Measurements from ENCODE around the gene ALMS1. TPM values are rescaled to one million over a fixed set of nuclear protein-coding genes. Genes with fewer than 3 reads are reported as not detected.

ALMS1 gene
- total and polyA plus RNA-seq, 2 experiments from 2014 or later: 4.6 to 14.5 TPM

GRCh38 chr2:73404409-73404808 is 18.8 kb downstream of the ALMS1 start:
- H3K9me2 ChIP-seq (replicated peaks; ENCODE audit: insufficient read depth): no peaks in the 10 kb centered on the region
- no peak overlapping the region for H3K4me2 ChIP-seq
- no peaks in the 10 kb centered on the region for H3K27me3 ChIP-seq
- H3K79me2 ChIP-seq: peaks cover 35% of the 10 kb centered on the region
- TF ChIP-seq EZH2 (IDR thresholded peaks at IDR 0.05; ENCODE audit: borderline replicate concordance): no peak
- no peak for TF ChIP-seq EZH2phosphoT487 (IDR thresholded peaks at IDR 0.05; ENCODE audit: low read depth, severe bottlenecking, unreplicated experiment)
- no peak overlapping the region for H2AFZ ChIP-seq
- H3K4me3 ChIP-seq: no peak overlapping the region
- no peak overlapping the region for H3K27ac ChIP-seq
- WGBS (ENCODE audit: low lambda C conversion rate, missing lambda C conversion rate): 97% methylated on average over 5 of the region's 5 CpGs
- no peak for DNase-seq (ENCODE audit: low spot score)
- no peaks in the 10 kb centered on the region for H3K36me3 ChIP-seq (replicated peaks; ENCODE audit: insufficient read depth, low read depth)
- no peaks in the 10 kb centered on the region for H3K4me1 ChIP-seq (ENCODE audit: insufficient read depth)
- peaks cover 4% of the 10 kb centered on the region for H3K9me3 ChIP-seq (ENCODE audit: low read depth)
- no peaks in the 10 kb centered on the region for H4K20me1 ChIP-seq (ENCODE audit: insufficient read depth, poor library complexity, severe bottlenecking)

GRCh38 chr2:73406996-73407395 is 21.4 kb downstream of the ALMS1 start:
- H3K4me3 ChIP-seq: no peak overlapping the region
- no peaks in the 10 kb centered on the region for H3K27me3 ChIP-seq
- no peak for DNase-seq (ENCODE audit: low spot score)
- no peaks in the 10 kb centered on the region for H3K36me3 ChIP-seq (replicated peaks; ENCODE audit: insufficient read depth, low read depth)
- no peaks in the 10 kb centered on the region for H3K9me2 ChIP-seq (replicated peaks; ENCODE audit: insufficient read depth)
- TF ChIP-seq CTCF (IDR thresholded peaks at IDR 0.05; ENCODE audit: poor library complexity) (no peak), EZH2 (IDR thresholded peaks at IDR 0.05; ENCODE audit: borderline replicate concordance) (no peak), EZH2phosphoT487 (IDR thresholded peaks at IDR 0.05; ENCODE audit: low read depth, severe bottlenecking, unreplicated experiment) (no peak)
- H3K79me2 ChIP-seq: peaks cover 36% of the 10 kb centered on the region
- H3K4me2 ChIP-seq: no peak overlapping the region
- H3K27ac ChIP-seq: no peak overlapping the region
- H2AFZ ChIP-seq: no peak overlapping the region
- H4K20me1 ChIP-seq (ENCODE audit: insufficient read depth, poor library complexity, severe bottlenecking): no peaks in the 10 kb centered on the region
- no peaks in the 10 kb centered on the region for H3K4me1 ChIP-seq (ENCODE audit: insufficient read depth)
- WGBS (ENCODE audit: low lambda C conversion rate, missing lambda C conversion rate): 79% methylated on average over 2 of the region's 2 CpGs
- peaks cover 4% of the 10 kb centered on the region for H3K9me3 ChIP-seq (ENCODE audit: low read depth)

DNA sequence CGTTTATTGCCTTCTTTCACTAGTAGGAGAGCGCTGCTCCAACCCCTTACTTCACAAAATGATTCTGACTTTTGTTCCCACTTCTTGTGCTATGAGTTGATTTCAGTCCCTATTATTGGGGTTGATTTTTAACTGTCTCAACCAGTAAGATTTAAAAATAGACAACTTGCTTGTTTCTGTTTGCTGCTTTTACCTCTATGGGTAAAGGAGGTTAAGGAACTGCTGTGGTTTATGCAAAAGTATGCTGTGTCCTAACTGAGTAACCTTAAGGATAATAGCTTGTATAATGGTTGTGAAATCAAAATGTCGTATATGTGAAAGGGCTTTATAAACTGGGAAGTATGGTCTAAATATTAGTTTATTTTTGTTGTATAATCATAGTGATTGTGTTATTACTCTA is 22.6 kb downstream of the ALMS1 start:
- no peak overlapping the region for H3K4me3 ChIP-seq
- H3K9me3 ChIP-seq (ENCODE audit: low read depth): peaks cover 4% of the 10 kb centered on the region
- no peaks in the 10 kb centered on the region for H3K36me3 ChIP-seq (replicated peaks; ENCODE audit: insufficient read depth, low read depth)
- TF ChIP-seq EZH2phosphoT487 (IDR thresholded peaks at IDR 0.05; ENCODE audit: low read depth, severe bottlenecking, unreplicated experiment) (no peak), CTCF (IDR thresholded peaks at IDR 0.05; ENCODE audit: poor library complexity) (no peak), EZH2 (IDR thresholded peaks at IDR 0.05; ENCODE audit: borderline replicate concordance) (no peak)
- H3K4me2 ChIP-seq: no peak overlapping the region
- no peaks in the 10 kb centered on the region for H3K27me3 ChIP-seq
- DNase-seq (ENCODE audit: low spot score): no peak
- no peaks in the 10 kb centered on the region for H3K4me1 ChIP-seq (ENCODE audit: insufficient read depth)
- WGBS (ENCODE audit: low lambda C conversion rate, missing lambda C conversion rate): 71% methylated on average over 3 of the region's 3 CpGs
- no peak overlapping the region for H3K27ac ChIP-seq
- H3K79me2 ChIP-seq: peaks cover 36% of the 10 kb centered on the region
- no peaks in the 10 kb centered on the region for H4K20me1 ChIP-seq (ENCODE audit: insufficient read depth, poor library complexity, severe bottlenecking)
- no peaks in the 10 kb centered on the region for H3K9me2 ChIP-seq (replicated peaks; ENCODE audit: insufficient read depth)
- no peak overlapping the region for H2AFZ ChIP-seq

- TF ChIP-seq EZH2phosphoT487 (IDR thresholded peaks at IDR 0.05; ENCODE audit: low read depth, severe bottlenecking, unreplicated experiment) (no peak), CTCF (IDR thresholded peaks at IDR 0.05; ENCODE audit: poor library complexity) (no peak), EZH2 (IDR thresholded peaks at IDR 0.05; ENCODE audit: borderline replicate concordance) (no peak)
- H3K4me1 ChIP-seq (ENCODE audit: insufficient read depth): no peaks in the 10 kb centered on the region
- peaks cover 7% of the 10 kb centered on the region for H3K79me2 ChIP-seq
- no peak overlapping the region for H2AFZ ChIP-seq
- no peaks in the 10 kb centered on the region for H3K9me3 ChIP-seq (ENCODE audit: low read depth)
- H3K36me3 ChIP-seq (replicated peaks; ENCODE audit: insufficient read depth, low read depth): no peaks in the 10 kb centered on the region
- WGBS (ENCODE audit: low lambda C conversion rate, missing lambda C conversion rate): 97% methylated on average over 3 of the region's 3 CpGs
- H3K9me2 ChIP-seq (replicated peaks; ENCODE audit: insufficient read depth): no peaks in the 10 kb centered on the region
- H4K20me1 ChIP-seq (ENCODE audit: insufficient read depth, poor library complexity, severe bottlenecking): no peaks in the 10 kb centered on the region
- no peak overlapping the region for H3K4me3 ChIP-seq
- H3K27ac ChIP-seq: no peak overlapping the region
- H3K4me2 ChIP-seq: no peak overlapping the region
- no peak for DNase-seq (ENCODE audit: low spot score)
- no peaks in the 10 kb centered on the region for H3K27me3 ChIP-seq
These were observed 29.1 kb downstream of the ALMS1 start for GRCh38 chr2:73414696-73415095.

Measured in hepatocyte (in vitro differentiated cells).